Glutamatergic neuron (in vitro differentiated cells): ENCODE data around the gene KLHDC4. TPM values are rescaled to one million over a fixed set of nuclear protein-coding genes. Genes with fewer than 3 reads are reported as not detected.

Experiments used
- DNase-seq: peaks from one replicate; pipeline ENCODE4 v3.0.0; 2022
- H3K27ac Mint-ChIP-seq: one replicate; pipeline ENCODE4 v1.8.0; 2020; ENCODE audit warnings: mild to moderate bottlenecking, mixed read lengths, inconsistent platforms; ENCODE audit not compliant: unreplicated experiment
- H3K27me3 Mint-ChIP-seq: one replicate; pipeline ENCODE4 v1.8.0; 2020; ENCODE audit warnings: mild to moderate bottlenecking, moderate library complexity, mixed read lengths, inconsistent platforms; ENCODE audit not compliant: unreplicated experiment
- H3K36me3 Mint-ChIP-seq: one replicate; pipeline ENCODE4 v1.8.0; 2020; ENCODE audit warnings: mild to moderate bottlenecking, mixed read lengths, inconsistent platforms; ENCODE audit not compliant: unreplicated experiment
- H3K4me1 Mint-ChIP-seq: one replicate; pipeline ENCODE4 v1.8.0; 2020; ENCODE audit warnings: mild to moderate bottlenecking, low read depth, mixed read lengths, inconsistent platforms; ENCODE audit not compliant: unreplicated experiment
- H3K4me3 Mint-ChIP-seq: one replicate; pipeline ENCODE4 v1.8.0; 2020; ENCODE audit warnings: mild to moderate bottlenecking, mixed read lengths, inconsistent platforms; ENCODE audit not compliant: unreplicated experiment
- H3K9me3 Mint-ChIP-seq: one replicate; pipeline ENCODE4 v1.8.0; 2020; ENCODE audit warnings: mild to moderate bottlenecking, moderate library complexity, mixed read lengths, inconsistent platforms; ENCODE audit not compliant: unreplicated experiment
- CTCF ChIP-seq: fragments of 200-600 bp; sonication (generic); IDR thresholded peaks from one replicate; pipeline ENCODE4 v1.5.0; 2021; ENCODE audit not compliant: partially characterized antibody, unreplicated experiment
- total RNA-seq: library from RNA; stranded (reverse); fragmentation: NEBNext Ultra II Directional; extraction: Animal tissue kit (Norgen Biotek cat#: 25700); gene quantifications from one replicate; pipeline ENCODE4 v1.2.1, GENCODE V29; 2021; ENCODE audit not compliant: unreplicated experiment

The KLHDC4 gene
- total RNA-seq, 1 donor from 2014 or later = 65.4 TPM

GRCh38 chr16:87725596-87726235 lies 40.1 kb downstream of the KLHDC4 start:
- no peak for TF ChIP-seq CTCF
- peaks cover 13% of the 10 kb centered on the region for H3K27me3 Mint-ChIP-seq
- peak overlapping the region; percentile 52 for H3K27ac Mint-ChIP-seq
- H3K36me3 Mint-ChIP-seq = peaks cover 7% of the 10 kb centered on the region
- peaks cover 40% of the 10 kb centered on the region for H3K4me1 Mint-ChIP-seq
- no peak for DNase-seq
- peak overlapping the region; percentile 20 for H3K4me3 Mint-ChIP-seq
- peaks cover 25% of the 10 kb centered on the region for H3K9me3 Mint-ChIP-seq

DNA sequence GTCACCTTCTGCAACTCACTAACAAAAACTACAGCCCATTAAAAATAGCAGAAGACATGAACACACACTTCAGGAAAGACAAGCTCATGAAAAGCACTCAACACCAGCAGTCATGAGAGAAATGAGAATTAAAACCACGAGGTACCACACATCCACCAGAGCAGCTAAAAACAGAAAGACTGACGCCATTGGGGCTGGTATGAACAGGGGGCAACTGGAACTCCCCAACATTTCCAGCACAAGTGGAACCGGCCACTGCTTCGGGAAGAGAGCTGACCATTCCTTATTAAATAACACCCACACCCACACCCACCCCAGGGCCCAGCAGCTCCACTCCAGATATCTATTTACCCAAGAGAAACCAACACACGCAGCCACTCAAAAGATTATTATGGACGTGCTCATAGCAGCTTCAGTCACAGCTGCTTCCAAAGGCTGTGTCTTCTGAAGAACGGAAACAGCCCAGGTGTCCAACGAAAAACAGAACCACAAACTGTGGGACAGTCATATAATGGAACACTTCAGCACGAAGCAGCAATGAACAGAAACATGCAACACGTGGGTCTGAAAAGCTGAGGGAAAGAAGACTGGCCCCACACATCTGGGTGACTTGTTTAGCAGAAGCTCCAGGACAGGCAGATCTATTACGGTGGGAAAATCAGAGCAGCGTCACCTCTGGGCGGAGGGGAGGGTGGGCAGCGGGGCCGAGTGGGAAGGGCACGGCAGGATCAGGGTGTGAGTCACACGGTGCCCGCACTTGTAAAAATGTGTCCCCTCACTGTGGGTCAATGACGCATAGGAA lies 41.1 kb downstream of the KLHDC4 start:
- Mint-ChIP-seq H3K27ac (peak overlapping the region; percentile 1), H3K9me3 (peaks cover 25% of the 10 kb centered on the region), H3K27me3 (peaks cover 13% of the 10 kb centered on the region), H3K4me1 (peaks cover 42% of the 10 kb centered on the region), H3K4me3 (peak overlapping the region; percentile 58), H3K36me3 (peaks cover 12% of the 10 kb centered on the region)
- no peak for DNase-seq
- no peak for TF ChIP-seq CTCF

DNA sequence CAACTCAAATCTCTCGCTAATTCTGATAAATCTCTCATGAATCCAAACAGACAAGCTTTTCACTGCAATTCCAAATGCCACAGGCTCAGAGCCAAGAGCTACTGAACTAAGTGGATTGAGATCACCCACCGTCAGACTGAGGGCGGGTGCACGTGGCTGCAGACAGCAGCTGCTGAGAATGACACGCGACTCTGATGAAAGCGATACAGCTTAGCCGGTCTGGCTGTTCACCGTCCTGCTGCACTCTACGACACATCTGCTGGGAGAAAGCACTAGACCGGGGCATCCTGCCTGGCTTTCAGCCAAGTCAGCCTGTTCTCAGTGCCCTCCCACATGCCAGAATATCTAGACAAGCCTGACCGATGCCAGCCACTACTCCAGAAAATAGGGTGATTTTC lies 42.6 kb downstream of the KLHDC4 start:
- H3K27me3 Mint-ChIP-seq = peaks cover 13% of the 10 kb centered on the region
- peaks cover 21% of the 10 kb centered on the region for H3K36me3 Mint-ChIP-seq
- no peak for TF ChIP-seq CTCF
- peak overlapping the region; percentile 80 for H3K27ac Mint-ChIP-seq
- DNase-seq = peak; percentile 78
- peaks cover 30% of the 10 kb centered on the region for H3K9me3 Mint-ChIP-seq
- peaks cover 42% of the 10 kb centered on the region for H3K4me1 Mint-ChIP-seq
- peak overlapping the region; percentile 66 for H3K4me3 Mint-ChIP-seq

DNA sequence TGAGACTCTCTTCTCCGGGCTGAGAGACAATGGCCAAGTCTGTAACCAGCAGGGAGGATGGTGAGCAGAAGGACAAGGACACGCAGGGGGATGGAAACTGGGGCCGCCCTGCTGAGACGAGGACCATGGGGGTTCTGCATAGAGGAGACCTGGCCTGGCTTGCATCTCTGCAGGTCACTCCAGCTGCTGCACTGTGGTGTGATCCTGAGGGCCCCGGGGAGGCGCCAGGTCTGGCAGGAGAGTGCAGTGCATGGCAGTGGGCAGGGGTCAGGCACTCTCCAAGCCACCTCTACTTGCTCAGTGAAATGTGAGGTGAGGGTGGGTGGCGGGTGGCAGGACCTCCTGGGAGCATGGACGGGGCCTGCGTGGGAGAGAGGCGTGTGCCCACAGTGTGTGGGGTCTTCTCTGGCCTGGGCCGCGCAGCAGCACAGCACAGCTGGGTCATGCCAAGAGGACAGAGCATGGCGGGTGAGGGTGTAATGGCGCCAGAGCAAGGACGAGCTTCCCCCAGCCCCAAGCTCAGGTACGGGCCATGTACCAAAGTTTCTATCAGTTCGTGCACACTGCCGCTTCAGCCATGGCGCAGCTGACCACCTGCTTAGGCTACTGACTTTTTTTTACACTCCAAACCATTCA lies 43.1 kb downstream of the KLHDC4 start:
- H3K27me3 Mint-ChIP-seq = peaks cover 13% of the 10 kb centered on the region
- H3K4me1 Mint-ChIP-seq = peaks cover 42% of the 10 kb centered on the region
- peaks cover 30% of the 10 kb centered on the region for H3K9me3 Mint-ChIP-seq
- peaks cover 21% of the 10 kb centered on the region for H3K36me3 Mint-ChIP-seq
- H3K27ac Mint-ChIP-seq = peak overlapping the region; percentile 80
- peak overlapping the region; percentile 66 for H3K4me3 Mint-ChIP-seq
- TF ChIP-seq CTCF = no peak
- DNase-seq = no peak
